GM19035 (cell line): ENCODE results near the gene TGFBR3.

Experiments used
- ATAC-seq: cut with Tn5 transposase; IDR thresholded peaks from one replicate; pipeline ENCODE4 v1.9.1; 2021; ENCODE audit not compliant: unreplicated experiment

TGFBR3 gene

DNA sequence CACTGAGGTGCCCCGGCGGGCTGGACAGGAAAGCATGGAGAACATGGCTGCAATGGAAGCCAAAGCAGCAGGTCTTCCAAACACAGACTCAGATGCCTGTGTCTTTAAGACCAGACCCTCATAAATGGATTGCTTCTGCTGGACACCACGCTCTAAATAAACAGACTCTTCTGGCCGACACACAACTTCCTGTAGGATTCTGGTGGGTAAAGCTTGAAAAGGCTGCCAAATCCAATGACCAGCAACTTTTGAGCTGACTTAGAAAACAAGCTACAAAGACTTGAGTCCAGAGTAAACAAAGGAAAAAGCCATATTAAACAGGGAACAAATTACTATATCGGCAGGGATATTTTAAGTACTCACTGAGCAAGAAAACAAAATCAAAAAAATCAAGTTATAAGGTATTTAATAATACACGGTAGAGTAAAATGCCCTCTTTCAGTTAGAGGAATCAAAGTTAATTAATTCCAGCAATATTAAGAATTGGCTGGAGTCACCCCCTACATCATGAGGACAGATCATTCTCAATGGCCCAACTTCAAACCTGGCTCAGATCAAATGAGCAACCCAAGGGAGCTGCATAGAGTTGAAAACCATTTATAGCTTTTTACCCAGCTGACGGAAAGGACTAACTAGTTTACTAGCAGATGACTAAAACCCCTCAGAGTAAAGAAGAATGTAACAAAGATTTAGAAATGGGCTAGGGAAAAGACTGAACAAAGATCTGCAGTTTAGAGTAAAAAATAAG is 102.4 kb downstream of the TGFBR3 start:
- ATAC-seq, result no peak

DNA sequence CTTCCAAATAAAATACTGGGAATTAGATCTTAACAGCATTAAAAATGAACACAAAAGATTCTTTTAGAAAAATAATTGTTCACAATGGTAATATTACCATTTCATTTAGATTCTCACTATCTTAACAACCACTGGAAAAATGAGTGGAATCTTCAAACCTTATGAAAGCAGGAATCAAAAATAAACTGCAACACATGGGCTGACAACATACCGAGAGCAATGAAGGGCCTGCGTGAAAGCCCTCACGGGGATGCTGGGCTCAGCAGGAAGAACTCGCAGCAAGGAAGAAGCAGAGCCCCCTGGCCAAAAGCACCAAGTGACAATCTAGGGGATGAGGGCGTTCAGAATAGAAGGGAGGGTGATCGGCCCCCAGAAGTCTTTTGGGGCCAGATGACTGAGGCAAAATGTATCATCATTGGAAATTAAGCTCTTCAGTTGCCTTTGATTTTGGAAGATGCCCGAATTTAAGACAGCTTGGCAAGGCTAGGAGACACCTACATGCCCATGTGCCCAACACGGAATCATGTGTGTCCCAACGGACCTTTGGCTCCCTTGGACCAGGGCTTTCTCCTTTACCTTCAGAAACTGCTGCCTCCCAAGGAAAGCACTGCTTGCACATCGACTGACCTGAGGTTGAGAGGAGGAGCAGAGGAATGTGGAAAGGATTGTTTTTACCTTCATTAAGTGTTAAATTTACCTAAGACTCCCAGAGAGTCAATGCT is 103.9 kb downstream of the TGFBR3 start:
- ATAC-seq, result no peak

DNA sequence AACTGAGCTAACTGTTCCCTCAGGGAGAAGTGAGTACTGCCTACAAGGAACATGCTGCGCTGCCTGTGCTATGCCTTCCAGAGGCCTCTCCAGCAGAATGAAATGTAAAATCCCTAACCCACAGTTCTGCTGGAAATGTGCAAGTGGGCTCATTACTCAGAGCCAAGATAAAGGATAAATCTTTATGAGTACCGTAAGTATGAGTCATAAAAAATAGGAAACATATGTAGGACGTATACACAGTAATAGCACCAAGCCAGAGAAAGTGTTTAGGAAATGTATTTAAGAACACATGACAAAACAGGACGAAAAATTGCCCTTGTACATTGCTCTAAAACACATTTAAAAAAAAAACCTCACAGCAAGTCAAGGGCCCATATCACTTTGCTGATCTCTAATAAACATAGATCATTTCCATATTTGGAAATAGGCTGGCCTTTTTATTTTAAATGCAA is 104.6 kb downstream of the TGFBR3 start:
- ATAC-seq, result no peak

DNA sequence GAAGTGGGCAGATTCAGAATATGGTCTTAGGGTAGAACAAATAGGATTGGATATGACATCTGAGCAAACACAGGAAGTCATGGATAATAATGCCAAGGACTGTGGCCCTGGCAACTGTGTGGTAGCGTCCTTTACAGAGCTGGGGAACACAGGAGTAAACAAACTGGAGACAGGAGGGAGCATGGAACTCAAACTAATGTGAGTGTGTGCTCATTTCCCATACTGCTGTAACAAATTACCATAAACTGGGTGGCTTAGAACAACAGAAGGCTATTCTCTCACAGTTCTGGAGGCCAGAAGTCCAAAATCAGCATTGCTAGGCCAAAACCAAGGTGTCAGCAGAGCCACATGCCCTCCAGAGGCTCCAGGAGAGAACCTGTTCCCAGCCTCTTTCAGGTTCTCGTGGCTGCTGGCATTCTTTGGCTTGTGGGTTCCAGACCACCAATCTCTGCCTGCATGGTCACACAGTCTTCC is 106.4 kb downstream of the TGFBR3 start:
- no peak for ATAC-seq

DNA sequence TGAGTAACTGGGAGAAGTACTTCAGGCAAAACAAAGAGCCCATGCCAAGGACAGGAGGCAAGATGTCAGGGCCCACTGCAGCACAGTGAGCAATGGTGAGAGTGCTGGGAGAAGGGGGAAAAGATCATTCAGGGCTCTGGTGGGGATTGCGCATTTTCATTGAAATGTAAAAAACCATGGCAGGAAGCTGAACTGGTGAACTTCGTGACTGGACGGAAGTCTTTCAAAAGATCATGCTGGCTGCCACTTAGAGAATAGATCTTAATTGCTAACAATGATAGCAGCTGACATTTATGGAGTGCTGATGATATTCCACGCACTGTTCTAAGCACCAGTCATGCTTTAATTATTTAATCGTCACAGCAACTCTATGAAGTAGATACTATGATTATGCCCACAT is 107.0 kb downstream of the TGFBR3 start:
- ATAC-seq, result no peak

DNA sequence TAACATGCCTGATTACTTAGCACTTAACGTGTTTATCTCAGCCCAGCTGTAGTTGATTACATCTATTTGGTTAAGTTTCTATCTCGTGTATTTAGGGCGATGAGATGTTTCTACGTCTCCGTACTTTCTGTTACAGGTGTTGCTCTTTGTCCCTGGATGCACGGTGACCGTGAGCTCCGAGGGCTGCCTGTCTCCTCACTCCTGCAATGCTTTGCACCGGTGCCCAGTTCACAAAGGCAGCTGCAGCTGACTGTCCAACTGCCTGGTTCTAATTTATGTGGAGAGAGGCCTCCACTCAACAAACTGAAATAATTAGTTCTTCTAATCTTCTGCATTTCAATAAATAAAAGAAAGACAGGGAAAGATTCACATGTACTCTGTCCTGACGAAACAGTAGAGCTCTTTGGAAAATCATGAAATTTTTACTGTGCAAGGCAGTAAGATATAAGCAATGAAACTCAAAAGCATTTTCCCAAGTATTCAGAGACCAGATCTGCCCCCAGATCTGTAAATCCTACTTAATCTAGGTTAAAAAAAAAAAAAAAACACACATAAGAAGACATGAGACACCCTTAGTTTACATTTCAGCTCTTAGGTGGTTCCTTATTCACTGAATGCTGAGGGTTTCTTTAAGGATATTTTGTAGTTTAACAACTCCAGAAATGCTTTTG is 108.2 kb downstream of the TGFBR3 start:
- ATAC-seq, result no peak

DNA sequence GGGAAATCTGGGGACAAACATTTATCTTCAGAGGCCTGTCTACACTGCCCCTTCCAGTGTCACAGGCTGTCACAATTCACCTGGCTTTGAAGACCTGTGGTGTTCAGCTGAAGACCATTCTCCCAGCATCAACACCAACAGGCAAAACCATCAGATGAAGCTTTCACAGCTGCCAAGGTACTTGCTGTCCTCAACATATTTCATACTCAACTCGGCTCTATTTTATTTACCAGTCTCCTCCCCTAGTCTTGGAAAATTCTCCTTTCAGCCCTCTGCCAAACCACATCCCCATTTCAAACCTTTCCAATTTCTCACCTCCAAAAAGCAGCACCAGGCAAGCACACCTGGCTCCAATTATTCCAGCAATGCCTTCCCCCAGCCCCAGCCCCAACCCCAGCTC is 108.8 kb downstream of the TGFBR3 start:
- no peak for ATAC-seq

DNA sequence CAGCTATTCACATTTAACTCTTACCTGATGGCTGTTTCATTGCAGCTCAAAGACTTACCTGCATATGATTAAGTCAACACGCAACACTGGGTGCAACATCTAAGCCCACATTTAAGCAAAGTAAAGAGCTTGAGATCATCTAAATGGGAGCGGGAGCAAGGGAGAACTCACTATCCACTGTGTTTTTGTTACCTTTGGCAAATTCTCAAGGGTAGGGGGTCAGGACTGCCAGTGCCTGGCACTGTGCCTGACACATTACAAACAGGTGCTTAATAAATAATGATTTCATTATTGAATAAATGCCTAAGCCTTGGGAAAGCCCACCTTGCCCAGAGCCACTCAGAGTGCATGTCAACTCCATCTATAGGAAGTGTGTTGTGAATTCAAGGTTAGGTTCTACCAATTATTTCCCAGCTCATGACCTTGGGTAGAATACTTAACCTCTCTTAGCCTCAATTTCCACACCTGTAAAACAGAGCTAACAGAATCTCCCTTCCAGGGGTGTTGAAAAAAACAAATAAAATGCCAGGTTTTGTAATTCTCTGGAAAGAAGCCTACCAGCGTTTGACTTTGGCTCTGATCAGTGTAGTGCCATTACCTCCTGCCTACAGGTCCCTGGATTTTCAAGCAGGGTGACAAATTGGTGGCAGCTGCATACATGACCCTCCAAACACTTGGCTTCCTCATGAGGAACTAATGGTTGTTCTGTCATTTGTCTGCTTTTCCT is 109.7 kb downstream of the TGFBR3 start:
- ATAC-seq, result no peak

DNA sequence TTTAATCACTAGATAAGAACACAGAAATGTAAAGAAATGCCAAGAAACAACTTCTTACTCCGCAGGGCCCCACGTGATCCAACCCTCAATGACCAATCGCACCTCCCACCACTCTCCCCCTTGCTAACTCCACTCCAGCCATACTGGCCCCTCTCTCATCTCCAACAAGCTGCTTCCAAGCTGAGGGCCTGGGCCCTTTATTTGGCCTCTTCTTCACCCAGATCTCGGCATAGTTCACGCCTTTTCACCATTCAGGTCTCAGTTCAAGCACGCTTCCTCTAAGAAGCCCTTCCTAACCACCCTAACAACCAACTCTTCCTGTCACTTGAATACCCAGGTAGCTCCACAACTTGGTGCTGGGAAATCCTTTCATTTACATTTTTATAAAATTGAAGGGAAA is 110.7 kb downstream of the TGFBR3 start:
- ATAC-seq, result no peak

DNA sequence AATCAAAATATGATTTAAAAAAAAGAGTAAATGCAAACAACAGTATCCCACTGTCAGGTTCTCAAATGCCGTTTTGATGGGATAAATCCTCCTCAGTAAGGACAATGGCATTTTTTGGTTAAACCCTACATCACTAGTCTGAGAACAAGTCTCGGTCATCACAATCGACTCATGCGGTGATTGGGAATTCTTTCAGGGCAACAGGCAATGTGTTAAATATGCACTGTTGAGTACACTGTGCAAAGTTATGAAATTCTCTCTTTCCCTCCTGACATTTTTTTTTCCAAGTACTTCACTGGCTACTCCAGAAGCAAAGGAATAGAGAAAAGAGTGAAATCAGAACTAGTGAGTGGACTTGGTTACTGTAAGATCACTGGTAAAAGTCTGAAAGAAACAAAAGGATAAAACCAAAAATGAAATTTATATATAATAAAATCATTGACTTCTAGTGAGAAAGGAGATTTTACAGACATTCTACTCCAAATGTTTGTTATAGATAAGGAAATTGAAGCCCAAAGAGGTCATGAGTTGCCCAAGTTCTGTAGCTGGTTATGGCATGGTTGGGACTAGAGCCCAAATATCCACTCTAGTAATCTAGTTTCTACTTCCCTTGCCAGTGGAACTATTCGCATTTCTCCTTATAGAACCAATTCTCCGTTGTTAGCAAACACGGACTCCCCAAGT is 111.3 kb downstream of the TGFBR3 start:
- no peak for ATAC-seq

DNA sequence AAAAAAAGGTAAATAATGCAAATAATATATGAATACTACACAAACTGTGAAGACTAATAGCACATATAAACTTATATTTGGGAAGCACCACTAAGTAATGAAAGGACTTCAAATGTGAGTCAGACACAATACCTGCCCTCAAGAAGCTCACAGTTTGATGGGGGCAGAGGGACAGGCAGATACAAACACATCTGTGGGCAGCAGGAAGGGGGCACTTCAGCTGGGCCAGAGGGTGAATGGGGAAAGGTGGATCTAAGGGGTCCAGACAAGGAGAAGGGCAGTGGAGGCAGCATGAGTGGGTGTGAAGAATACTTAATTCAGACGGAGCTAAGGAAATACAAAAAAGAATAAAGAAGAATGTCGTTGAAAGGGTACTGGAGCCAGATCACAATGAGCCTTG is 114.2 kb downstream of the TGFBR3 start:
- no peak for ATAC-seq

DNA sequence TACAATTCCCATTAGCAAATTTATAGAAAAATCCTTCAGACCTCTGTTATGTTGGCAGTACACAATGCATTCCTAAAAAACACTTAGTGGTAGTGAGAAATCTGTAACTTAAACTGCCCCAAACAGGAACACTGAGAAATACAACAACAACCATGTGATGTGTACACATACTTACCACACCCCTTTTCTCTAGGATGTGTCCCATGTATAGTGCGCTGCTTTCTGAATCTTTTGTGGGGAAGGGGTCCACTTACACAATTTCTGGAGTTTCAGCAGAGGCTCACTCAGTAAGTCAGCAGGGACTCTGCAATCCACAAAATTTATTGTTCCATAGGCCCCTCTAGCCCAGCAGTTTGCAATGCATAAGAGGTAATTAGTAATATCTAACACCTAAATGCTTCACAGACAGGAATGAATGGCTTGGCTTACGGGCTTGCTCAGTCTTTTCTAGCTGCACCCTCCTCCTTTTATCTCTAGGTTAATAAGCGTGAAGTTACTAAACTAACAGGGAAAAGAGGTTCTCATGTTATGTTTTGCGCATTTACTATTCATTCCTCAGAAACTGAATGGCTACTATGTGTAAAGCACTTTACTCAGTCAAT is 115.2 kb downstream of the TGFBR3 start:
- ATAC-seq, result no peak

DNA sequence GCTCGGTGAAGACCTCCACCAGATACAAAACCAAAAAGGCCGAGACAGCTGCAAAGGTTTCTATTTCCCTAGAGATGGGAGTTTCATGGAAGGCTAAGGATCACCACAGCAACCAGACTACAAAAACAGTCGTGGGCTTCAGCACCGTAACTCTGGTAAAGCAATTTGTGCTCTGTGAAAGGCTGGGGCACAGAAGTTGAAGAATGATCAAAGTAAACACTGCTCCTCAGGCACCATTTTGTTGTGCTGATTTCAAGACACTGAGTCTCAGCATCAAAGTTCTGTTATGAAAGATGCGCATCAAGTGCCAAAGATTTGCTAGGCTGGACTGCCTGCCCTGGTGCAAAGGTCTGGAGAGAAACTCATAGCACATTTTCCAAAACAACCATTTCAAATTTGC is 116.2 kb downstream of the TGFBR3 start:
- ATAC-seq, result no peak

DNA sequence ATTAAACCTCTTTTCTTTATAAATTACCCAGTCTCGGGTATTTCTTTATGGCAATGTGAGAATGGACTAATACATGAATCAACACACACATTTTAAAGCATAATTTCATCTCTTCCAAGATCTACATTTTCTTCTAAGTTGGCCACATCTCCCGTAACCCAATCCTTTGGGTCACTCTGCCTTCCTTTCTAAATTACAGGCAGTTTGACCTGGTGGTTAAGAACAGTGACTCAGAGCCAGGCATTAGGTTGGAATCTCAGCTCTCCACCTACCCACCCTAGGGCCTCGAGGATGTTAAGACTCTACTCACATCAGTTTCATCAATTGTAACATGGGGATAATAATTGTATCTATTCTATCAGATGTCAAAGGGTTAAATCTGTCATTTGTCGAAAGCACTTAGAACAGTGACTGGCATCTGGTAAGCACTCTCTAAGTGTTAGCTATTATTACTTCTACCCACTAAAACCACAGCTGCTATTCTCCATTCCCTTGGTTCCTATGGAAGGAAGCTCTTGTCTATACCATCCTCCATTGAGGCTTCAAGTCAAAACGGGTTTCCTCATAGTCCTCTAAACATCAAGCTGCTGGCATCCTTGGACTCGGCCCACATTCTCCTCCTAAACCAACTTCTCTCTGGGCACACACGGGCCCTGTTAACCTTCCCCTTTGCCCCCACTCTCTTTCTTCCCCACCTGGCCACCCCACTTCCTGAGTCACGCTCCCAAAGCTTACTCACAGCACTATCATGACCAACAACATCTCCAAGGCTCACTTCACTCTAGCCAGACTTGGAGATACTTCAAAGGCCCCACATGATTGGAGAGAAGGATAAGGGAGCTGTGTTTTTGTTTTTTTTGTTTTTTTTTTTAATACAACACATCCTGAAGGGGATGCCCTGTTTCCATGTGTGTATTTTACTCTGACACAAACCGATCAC is 116.9 kb downstream of the TGFBR3 start:
- ATAC-seq, result no peak

DNA sequence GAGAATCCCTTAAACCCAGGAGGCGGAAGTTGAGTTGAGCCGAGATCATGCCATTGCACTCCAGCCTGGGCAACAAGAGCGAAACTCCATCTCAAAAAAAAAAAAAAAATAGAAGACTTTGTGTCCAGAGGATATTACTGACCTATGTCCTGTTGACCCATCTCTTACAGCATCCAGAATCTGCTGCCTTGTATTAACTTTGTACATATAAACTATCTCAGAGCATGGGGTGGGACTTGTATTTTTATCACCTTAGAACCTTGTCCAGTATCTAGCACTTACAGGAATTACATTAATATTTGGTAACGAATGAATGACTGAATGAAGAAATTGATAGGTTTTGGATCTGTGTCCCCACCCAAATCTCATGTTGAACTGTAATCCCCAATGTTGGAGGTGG is 117.8 kb downstream of the TGFBR3 start:
- no peak for ATAC-seq

DNA sequence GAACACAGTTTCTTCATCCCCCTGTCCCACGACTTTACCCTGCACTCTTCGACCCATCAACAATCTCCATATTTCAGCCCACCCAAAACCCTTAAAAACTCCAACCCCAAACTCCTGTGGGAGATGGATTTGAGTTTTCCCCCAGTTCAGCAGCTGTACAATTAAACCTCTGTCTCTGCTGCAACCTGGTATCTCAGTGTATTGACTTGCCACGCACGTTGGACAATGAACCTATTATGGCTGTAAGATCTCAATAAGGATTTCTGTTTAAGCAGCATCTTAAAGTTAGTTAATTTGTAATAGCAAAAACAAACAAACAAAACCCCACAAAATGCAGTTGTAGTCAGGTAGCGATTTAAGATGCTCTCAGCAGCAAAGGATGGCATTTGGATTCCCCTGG is 119.1 kb downstream of the TGFBR3 start:
- ATAC-seq, result no peak

DNA sequence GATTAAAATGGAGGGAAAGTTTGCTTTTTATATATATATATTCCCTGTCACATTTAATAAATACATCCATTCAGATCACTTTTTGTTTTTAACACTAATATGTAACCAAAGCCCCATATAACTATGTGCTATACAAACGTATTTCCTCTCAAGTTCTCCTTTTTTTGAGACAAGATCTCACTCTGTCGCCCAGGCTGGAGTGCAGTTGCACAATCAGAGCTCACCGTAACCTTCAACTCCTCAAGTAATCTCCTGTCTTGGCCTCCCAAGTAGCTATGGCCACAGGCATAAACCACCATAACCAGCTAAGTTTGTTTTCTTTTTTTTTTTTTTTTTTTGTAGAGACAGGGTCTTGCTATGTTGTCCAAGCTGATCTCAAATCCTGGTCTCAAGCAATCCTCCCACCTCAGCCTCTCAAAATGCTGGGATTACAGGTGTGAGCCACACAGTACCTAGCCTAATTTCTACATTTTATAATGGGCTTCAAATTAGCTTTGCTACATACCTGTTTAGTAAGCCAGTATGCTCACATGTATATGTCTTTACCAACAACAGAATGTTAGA is 120.0 kb downstream of the TGFBR3 start:
- no peak for ATAC-seq

DNA sequence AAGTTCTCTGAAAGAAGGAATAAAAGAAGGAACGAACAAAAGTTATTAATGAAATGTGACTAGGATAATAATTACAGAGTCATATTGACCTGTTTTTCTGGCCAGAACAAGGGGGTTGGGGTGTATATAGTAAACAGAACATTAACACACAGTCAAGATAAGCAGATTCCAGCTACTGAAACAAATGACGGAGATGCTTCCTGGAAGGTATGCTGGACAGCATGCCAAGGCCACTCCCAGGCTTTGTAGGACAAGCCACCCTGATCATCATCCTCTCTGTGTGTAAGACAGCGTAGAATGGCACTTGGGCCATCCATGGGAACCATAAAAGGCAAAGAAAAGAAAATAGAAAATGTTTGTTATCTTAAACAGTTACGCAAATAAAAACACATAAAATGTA is 120.7 kb downstream of the TGFBR3 start:
- no peak for ATAC-seq
